OCI-M1 (cell line): Measurements from ENCODE around the gene LRRC59.
"Not testable (repeated sequence)": the region's sequence is repeated elsewhere in the genome, so short reads cannot be mapped to it uniquely, and the experiment has no call there.

Experiments used
- DNase-seq: peaks from one replicate; lab custom pipeline; 2025; lab: John Stamatoyannopoulos, UW

LRRC59 gene

DNA sequence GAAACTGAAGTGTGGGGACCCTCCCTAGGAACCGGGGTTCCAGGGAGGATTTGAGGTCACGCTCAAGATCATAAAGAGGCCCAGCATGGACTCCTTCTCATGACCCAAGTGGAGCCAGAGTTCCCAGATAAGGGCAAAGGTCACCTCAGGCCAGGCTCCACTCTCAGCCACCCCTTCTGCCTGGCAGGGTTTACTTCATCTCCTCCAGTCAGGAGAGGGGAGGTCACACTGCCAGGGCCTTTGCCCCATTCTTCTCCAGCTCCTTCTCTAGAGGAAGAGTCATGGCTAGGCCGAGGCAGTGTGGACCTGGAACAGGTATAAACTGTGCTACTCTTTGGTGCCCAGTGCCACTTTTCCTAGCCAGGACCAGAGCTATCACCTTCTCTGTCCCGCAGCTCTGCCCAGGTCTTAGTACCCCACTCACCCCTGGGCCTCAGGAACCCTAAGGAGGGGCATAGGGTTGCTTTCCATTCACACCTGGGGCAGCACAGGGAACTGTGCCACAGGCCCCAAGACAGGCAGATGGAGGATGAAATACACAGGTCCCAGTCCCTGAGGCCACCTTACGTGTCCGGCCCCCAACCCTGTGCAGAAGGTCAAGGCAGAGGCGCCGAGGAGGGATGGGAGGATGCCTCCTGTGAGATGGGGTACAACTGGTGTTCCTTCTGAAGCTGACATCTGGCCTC, 27.8 kb upstream of the LRRC59 start:
- DNase-seq, result no peak

DNA sequence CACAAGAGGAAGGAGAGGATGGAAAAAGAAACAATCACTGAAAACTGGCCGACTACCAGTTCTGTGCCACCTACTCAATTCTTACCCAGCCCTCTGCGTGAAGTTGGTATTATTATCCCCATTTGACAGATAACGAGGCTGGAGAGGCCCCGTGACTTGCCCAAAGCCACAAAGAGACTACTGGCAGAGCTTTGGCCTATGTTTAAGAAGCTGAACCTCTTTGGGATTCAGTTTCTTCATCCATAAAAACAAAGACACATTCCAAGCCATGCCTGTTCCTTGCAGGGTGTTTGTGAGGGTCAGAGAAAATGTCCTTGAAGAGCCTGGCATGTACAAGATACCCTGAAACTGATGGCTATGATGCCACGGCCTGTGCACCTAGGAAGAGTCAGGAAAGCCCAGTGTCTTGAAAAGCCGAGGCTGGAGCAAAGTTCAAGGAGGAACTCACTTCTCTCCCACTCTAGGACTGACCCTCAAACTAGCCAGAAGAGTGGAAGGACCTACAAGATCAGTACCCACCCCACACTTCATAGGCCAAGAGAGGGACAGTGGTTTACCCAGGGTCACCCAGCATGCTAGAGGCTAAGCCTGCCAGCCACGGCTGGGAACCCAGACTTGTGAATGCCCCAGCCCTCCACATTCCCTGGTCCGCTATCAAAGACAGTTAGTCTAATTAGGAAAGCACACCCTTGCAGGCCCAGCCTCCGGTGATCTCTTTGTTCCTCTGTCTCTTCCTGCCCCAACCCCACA, 27.1 kb upstream of the LRRC59 start:
- no peak for DNase-seq

DNA sequence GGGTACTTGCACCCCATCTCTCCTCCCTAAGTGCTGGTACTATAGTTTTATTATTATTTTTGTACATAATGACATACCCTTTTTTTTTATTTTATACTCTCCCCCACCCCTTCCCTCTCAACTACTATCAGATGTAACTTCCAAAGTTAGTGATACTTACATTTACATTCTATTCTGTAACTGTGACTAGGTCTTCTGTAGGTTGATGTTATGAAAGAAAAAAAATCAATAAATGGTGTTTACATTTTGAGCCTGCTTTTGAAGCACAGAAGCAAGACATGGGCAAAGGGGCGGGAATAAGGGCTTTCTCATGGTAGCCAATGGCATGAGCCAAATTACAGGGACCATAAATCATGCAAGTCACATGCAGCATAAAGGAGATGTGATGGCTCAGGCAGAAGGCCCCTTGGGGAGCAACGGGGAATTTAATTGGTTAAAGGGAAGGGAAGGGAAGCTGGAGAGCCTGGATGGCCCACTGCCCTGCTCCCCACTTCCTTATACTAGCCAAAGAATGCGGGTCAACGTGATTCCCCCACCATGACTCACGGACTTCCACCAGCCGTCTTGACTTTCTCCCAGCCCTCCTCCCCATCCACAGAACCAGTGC, 26.3 kb upstream of the LRRC59 start:
- DNase-seq, result peak; percentile 71

DNA sequence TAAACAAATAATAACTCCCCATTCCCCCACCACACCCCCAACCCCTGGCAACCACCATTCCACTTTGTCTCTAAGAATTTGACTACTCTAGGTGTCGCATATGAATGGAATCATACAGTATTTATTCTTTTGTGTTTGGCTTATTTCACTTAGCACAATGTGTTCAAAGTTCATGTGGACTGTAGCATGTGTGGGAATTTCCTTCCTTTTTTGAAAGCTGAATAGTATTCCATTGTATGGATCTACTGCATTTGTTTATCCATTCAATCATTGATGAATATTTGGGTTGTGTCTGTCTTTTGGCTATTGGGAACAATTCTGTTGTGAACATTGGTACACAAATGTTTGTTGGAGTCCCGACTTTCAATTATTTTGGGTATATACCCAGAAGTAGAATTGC, 25.4 kb upstream of the LRRC59 start:
- no peak for DNase-seq

DNA sequence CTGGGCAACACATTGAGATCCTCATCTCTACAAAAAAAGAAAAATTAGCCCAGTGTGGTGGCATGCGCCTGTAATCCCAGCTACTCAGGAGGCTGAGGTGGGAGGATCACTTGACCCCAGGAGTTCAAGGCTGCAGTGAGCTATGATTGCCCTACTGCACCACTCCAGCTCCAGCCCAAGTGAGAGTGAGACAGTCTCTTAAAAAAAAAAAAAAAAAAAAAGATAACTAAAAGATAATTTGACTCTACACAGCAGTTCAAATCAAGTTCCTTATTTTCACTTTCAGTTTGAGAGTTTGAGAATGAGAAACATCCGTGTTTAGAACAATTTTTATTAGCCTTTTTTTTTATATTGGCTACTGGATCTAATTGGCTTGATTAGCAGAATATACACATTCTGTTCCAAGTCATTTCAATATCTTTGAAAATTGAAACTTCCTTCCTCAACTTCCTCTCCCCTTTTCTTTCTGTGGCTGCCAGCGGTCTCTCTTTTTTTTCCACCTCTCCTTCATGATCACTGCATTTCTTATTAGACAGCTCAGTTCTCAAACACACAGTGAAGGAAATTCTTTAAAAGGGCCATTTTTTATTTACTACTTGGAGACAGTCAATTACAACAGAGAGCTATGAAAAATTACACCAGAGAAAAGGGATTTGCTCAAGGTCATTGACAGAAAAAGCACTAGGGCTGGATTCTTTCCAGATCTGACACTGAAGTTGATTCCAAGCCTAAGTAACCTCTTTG, 24.2 kb upstream of the LRRC59 start:
- DNase-seq, result peak; percentile 85

DNA sequence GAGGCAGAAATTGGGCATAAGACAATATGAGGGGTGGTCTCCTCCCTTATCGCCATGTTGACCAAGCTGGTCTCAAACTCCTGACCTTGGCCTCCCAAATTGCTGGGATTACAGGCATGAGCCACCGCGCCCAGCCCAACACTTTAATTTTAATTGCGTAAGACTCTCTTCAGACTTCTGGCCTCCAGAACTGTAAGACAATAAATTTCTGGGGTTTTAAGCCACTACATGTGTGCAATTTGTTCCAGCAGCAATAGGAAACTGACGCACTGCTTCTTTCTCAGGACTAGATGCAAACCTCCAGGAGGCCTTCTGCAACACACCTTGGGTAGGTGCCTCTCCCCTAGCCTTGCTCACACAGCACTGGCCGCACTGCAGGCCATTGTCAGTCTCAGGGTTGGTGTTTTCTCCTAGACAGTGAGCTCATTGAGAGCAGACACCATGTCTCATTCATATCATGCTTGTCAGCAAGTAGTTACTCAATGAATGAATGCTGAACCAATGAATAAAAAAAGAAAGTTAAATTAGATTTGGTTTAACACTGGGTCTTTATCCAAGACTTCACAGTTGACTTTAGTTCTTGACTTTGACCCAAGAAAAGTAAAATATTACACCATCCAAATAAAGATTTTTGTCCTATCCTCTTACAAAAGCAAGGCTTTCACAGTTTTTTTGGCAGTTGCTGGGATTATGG, 23.2 kb upstream of the LRRC59 start:
- DNase-seq, result no peak

DNA sequence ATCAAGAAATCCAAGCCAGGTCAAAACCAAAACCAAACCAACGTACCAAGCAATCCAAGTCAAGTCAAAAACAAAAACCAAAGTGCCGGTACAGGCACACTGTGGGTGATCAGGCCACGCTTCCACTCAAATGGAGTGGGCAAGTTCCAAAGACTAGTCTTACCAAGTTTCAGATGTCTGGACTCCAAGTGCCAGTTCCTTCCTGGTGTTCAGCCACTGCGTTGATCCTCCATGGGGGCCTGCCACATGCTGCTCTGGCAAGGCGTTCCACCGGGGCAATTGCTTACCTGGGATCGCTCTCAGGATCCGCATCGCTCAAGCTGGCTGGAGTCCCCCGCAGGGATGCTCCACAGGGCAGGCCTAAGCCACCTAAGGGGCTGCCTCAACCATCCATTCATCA, 22.3 kb upstream of the LRRC59 start:
- not testable (repeated sequence) for DNase-seq

DNA sequence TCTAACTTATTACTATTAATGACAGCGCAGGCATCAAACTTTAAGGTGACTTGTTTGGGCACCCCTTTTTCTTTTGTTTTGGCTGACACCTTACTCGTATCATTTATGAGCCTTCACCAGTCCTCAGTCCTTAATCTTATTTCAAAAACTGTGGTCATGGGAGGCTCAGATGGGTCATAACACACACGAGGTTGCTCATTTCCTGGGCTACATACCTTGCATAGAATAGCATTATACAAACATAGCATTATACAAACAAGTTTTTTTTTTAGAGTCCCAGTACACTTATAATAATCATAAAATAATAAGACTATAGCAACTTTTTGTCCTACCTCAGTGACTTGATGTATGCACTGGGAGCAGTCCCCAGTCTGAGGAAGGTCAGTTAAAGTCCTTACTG, 17.5 kb upstream of the LRRC59 start:
- no peak for DNase-seq

GRCh38 chr17:50412188-50412732, 14.9 kb upstream of the LRRC59 start:
- DNase-seq, result peak; percentile 19

DNA sequence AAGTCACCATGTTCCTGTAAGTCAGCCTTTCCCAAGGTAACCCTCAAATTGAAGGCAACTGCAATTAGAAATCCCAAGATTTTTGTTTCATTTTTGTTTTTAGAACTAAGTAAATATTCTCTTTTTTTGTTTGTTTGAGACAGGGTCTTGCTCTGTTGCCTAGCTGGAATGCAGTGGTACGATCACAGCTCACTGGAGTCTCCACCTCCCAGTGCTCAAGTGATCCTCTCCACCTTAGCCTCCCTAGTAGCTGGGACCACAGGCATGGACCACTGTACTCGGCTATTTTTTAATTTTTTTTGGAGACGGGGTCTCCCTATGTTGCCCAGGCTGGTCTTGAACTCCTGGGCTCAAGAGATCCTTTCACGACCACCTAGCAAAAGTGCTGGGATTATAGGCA, 10.6 kb upstream of the LRRC59 start:
- no peak for DNase-seq

- DNase-seq, result no peak
Observed at GRCh38 chr17:50406578-50406977, 9.3 kb upstream of the LRRC59 start.

- DNase-seq, result not testable (repeated sequence)
Observed at GRCh38 chr17:50405351-50405750, 8.0 kb upstream of the LRRC59 start.

GRCh38 chr17:50399591-50399990, 2.3 kb upstream of the LRRC59 start:
- not testable (repeated sequence) for DNase-seq

- DNase-seq, result not testable (repeated sequence)
Observed at GRCh38 chr17:50398672-50399071, 1.3 kb upstream of the LRRC59 start.

GRCh38 chr17:50397919-50398285, 579 bp upstream of the LRRC59 start:
- no peak for DNase-seq

GRCh38 chr17:50396261-50397110, 837 bp downstream of the LRRC59 start:
- DNase-seq, result peak; percentile 53

GRCh38 chr17:50394711-50395110, 2.6 kb downstream of the LRRC59 start:
- DNase-seq, result no peak

GRCh38 chr17:50393700-50394099, 3.6 kb downstream of the LRRC59 start:
- no peak for DNase-seq

DNA sequence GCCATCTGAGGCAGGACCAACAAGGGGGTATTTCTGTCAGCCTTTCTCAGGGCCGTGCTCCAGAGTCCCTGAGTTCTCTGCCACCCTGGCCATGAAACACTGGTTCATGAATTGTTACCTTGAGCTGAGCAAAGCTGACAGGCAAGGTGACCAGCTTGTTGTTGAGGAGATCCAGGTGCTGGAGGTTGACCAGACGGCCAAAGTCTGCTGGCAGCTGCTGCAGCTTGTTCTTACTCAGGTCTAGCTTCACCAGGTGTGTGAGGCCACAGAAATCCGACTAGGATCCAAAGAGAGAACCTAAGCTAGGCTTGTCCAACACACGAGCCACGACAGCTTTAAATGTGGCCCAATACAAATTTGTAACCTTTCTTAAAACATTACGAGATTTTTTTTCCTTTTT, 4.7 kb downstream of the LRRC59 start:
- no peak for DNase-seq

DNA sequence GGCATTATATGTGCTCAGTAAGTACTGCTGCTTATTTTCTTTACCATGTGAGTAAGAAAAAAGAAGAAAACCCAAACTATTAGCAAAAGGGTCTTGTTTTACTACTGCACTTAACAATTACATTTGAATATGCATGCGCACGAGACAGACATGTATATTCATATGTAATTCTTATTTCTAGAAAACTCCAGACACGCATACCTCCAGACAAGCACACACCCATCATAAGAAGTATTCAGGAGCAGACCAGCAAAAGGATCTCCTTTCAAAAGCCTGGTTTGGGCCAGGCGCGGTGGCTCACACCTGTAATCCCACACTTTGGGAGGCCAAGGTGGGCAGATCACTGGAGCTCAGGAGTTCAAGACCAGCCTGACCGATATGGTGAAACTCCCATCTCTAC, 7.8 kb downstream of the LRRC59 start:
- no peak for DNase-seq

GRCh38 chr17:50388728-50389127, 8.6 kb downstream of the LRRC59 start:
- no peak for DNase-seq
